Muscle of back (tissue), 11 donors: ENCODE measurements around the gene TMEM225B. TPM values are rescaled to one million over a fixed set of nuclear protein-coding genes. Genes with fewer than 3 reads are reported as not detected.
A peak's percentile ranks its signal among the peaks of the same experiment; 100 is the strongest.
"Not testable (repeated sequence)": the region's sequence is repeated elsewhere in the genome, so short reads cannot be mapped to it uniquely, and the experiment has no call there.

Experiments used
- DNase-seq, 3 donors: peaks; one replicate each; pipeline versions ENCODE4 v3.0.0 to v3.0.0-alpha.2; 2013
- polyA plus RNA-seq, 10 donors: library from polyadenylated mRNA; unstranded; fragments of 120-200 nt; gene quantifications; one replicate each; pipeline ENCODE4 v1.2.1, GENCODE V29; 2013; ENCODE audit not compliant: insufficient read length in 10 of 10

Gene TMEM225B
- polyA plus RNA-seq, 10 donors, result 0.34 to 1.1 (median 0.74) TPM

DNA sequence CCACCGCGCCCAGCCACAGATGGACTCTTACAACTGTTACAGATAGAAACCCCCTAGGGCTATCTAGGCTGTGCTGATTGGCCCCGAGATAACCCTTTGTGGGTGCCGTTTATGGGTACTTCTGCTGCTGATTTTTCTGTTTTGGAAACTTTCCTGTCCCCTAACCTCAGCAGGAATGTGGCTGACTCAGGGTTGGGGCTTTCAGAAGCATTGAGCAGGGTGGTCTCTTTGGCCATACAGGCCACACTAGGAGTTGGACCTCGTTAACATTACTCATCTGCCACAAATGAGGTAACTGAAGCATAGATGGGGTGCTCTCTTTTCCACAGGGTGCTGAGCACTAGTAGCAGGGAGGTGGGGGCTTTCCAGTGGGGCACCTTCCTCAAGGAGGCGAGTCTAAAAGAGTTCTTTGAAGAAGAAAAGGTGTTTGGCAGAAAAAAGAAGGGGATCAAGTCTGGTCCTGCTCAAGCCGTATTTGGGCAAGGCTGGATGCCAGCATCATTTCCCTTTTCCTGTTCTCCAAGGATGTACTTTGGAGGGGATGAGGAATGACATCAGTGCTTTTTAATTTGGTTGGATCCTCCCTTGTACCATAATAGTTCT is 25.1 kb downstream of the TMEM225B start:
- no peak for DNase-seq

DNA sequence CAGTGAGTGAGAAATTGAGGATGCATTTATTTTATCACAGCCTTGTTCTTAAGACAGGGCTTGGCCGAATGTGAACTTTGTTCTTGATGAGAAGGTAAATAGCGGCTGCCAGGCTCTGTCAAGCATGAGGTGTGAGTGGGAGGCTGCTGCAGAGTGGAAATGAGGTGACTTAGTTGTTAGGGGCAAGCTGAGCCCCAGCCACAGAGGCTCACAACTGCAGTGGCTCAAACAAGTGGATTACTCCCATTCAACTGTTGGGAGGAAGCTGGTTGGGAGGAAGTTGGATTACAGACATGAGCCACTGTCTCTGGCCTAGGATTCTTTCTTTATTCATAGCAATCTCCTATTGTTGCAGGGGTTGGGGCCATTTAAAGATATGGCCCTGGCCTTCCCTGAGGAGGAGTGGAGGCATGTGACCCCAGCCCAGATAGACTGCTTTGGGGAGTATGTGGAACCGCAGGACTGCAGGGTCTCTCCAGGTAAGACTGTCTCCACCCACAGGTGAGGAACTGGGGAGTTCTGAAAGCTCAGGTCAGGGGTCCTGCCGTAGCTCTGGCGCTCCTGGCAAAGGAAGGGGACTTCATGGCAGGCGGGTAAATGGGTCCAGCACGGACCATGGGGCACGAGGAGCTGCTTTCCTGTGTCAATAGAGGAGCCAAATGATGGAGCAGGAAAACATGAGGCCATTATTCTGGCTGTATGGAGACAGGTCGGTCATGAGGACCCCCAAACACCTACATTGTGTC is 25.8 kb downstream of the TMEM225B start:
- DNase-seq, result no peak

DNA sequence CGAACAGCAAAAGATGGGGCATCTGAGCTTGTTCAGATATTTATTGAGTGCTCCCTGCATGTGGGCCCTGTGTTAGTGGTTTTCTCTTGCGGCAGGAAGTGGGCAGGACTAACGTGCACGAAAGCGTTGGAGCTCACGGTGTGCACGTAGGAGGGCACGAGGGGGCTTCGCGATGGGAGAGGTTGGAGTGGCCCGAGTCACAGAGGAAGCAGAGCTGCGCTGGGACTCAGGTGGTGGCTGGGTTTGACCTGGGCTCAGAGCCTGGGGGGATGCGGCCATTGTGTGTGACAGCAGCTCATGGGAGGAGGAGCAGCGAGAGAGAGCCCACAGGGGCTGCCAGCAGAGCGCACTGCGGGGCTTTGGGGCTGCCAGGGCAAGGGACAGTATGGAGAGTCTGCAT is 26.4 kb downstream of the TMEM225B start:
- no peak for DNase-seq

GRCh38 chr7:99625321-99625720 is 27.3 kb downstream of the TMEM225B start:
- DNase-seq, result no peak

DNA sequence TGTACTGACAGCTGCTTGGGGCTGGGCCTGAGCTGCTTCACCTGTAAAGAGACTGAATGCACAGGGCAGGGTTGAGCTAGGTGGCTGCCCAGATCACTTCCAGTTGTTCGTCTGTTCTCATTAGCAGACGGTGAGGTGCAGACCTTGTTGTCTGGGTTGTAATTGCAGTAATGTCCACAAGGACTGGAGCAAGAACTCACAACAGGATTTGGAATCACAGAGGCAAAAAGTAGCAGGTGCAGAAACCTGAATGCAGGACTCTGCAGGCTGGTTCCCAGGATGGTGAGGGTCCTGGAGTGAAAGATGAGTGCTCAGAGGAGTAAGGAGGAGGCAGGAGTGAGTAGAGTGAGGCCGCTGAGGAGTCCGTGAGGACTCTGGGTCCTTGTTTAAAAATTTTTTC is 27.9 kb downstream of the TMEM225B start:
- no peak for DNase-seq

DNA sequence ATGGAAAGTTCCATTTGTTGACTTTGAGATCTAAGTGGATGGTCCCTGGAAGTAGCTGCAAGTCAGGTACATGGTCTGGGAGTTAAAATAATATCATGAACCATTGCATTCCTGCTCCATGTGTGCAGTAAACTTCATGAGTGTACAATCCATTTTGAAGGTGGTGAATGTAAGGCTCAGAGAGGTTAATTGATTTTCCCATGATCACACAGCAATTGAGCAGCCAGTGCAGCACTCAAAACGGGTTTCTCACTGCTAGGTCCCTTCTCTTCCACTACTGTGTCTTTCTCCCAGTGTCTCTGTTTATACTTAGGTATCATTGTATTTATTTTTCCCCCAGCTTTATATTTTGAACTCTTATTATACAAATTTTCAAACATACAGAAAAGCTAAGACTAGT is 28.6 kb downstream of the TMEM225B start:
- no peak for DNase-seq

- no peak for DNase-seq
These were observed 29.4 kb downstream of the TMEM225B start for GRCh38 chr7:99627513-99627912.

- DNase-seq, result no peak
These were observed 30.7 kb downstream of the TMEM225B start for GRCh38 chr7:99628471-99629465.

- DNase-seq, result no peak
These were observed 31.6 kb downstream of the TMEM225B start for GRCh38 chr7:99629643-99630042.

DNA sequence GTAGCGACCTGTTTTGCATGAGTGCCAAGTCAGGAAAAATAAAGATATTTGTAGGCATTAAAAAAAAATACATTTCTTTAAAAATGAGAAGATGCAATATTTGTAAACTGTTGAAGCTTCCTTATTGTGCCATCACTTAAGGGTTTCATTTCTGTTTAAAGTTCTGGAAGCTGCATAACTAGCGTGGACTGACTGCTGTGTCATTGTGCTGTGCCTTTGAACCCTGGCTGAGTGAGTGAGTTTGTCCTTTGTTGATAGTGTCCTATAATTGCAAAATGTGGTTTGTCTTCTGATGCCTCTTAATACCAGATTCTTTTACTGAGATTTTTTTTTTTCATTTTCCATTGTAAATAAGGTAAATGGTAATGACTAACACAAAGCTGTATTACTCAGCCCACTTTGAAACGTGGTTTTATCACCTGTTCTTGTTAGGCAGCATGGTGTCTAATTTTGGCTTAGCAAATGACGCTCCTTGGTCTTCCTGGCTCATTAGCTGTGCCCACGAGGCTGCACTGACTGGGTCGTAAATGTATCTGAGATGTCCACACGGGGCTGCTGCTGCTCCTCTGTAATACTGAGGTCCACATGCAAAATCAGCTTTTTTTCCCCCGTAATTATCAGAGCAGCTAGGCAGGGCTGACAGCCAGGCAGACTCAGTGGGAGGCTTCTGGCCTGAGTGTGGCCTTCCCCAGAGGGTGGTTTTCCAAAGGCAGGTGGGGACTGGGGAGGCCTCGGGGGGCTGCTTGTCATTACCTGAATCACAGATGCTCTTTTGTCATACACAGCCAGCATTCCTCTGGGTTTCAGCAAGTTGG is 33.4 kb downstream of the TMEM225B start:
- DNase-seq, result peak; percentile 3 to 27 (median 8)

DNA sequence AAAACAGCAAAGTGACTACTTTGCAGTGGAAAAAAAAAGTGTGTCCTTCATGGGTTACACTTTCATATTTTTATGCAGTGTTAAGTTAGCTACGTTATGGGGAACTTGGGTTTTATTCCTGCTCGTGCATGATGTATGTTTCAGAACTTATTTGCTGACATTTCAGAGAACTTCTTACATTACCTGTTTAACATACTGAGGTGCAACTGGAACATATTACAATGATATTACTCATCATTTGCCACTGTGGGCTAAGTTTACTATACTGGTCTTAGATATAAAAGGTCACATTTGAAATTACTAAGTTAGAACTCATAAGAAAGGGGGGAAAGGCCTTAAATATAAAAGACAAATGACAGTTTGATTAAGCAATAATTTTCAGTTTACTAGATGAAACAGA is 39.3 kb downstream of the TMEM225B start:
- not testable (repeated sequence) for DNase-seq

DNA sequence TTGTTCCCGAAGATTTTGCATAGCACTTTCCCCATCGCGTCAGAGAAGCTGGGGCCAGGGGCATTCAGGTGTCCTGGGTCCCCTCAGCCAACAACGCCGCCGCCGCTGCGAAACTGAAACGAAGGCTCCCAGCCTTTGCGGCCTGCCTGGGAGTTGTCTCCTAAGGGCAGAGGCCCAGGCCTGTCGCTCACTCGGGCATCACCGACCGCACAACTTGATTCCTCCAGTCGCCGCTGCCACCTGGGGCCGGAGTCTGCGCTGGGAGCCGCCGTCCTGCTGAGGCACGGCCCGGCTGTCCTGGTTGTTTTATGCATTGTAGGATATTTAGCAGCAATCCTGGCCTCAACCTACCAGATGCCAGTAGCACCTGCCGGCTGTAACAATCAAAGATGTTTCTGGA is 40.7 kb downstream of the TMEM225B start:
- DNase-seq, result no peak

DNA sequence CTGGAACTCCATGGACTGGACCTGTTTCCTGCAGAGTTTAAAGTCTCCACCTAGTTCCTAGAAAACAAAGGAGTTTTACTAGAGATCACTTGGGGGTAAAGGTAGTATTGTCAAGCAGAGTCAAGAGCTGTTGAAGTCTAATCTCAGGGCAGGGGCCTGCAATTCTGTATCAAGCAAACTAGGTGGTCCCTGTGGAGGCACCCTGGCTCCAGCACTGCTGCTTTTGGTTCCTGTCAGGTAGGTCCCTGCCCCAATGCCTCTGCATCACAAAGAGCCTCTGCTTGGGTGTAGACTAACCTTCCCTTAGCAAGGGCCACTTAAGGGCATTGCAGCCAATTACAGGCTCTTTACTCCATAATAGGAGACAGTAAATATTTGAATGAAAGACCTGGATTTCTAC is 41.2 kb downstream of the TMEM225B start:
- no peak for DNase-seq

DNA sequence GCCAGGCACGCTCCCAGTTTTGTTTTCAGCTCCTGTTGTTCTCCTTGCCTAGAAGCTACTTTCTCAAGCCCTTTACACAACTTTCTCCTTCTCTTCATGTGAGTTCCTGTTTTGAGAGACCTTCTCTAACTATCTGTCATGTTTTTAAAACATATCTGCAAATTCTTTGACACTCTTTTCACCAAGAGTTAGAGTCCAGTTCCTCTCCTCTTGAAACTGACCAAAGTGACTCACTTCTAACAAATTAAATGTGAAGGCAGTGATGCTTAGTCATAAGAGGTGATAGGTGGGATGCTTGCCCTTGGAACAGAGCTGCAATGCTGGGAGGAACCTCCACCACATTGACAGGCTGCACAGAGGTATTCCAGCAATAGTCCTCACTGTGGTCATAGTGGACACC is 44.0 kb downstream of the TMEM225B start:
- DNase-seq, result no peak

- DNase-seq, result no peak
These were observed 45.4 kb downstream of the TMEM225B start for GRCh38 chr7:99643464-99643863.

GRCh38 chr7:99644431-99644830 is 46.4 kb downstream of the TMEM225B start:
- no peak for DNase-seq

DNA sequence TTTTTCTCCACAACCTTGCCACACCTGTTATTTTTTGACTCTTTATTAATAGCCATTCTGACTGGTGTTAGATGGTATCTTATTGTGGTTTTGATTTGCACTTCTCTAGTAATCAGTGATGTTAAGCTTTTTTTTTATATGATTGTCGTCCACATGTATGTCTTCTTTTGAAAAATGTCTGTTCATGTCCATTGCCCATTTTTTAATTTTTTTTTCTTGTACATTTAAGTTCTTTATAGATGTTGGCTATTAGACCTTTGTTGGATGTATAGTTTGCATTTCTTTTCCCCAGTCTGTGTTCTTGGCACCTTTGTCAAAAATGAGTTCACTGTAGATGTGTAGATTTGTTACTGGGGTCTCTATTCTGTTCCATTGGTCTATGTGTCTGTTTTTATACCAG is 47.5 kb downstream of the TMEM225B start:
- DNase-seq, result no peak

- DNase-seq, result no peak
These were observed 50.8 kb downstream of the TMEM225B start for GRCh38 chr7:99648843-99649242.

- no peak for DNase-seq
These were observed 53.2 kb downstream of the TMEM225B start for GRCh38 chr7:99651290-99651689.

DNA sequence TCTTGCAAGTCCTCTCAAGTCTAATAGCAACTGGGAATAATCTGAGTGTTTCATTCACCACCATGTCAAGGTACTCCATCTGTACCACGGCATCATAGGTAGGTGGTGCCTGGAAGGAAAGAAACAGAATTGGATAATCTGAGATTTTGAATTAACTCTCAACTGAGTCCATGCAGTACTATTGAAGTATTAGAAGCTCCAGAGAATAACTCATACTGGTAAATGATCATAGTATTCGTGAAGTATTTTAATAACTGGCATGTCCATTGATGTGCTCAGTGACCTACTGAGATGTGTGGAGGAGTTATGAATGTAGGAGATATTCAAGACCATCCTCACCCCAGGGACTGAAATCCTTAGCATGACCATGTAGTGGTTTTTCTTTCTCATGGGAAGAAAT is 54.6 kb downstream of the TMEM225B start:
- no peak for DNase-seq

- DNase-seq, result not testable (repeated sequence)
These were observed 55.2 kb downstream of the TMEM225B start for GRCh38 chr7:99653269-99653668.

DNA sequence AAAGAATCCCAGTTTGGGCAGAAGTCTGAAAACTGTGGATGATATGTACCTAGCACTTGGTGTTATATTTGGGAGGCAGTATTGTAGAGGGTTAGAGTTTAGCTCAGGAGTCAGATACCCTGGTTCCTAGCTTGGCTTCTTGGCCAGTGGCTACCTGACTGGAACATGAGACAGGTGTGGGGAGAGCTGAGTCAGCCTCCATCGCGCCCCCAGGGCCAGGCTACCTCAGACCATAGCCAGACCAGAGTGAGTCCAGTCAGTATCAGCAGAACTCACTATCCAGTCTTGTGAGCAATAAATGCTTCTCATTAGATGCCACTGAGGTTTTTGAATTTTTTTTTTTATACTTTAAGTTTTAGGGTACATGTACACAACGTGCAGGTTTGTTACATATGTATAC is 55.7 kb downstream of the TMEM225B start:
- DNase-seq, result no peak
